Right forelimb (tissue), 1 donor: ENCODE results near the gene CAMSAP1.

ENCODE experiments used
- DNase-seq: peaks from one replicate; pipeline ENCODE4 v3.0.0-alpha.2; 2018

Gene CAMSAP1

DNA sequence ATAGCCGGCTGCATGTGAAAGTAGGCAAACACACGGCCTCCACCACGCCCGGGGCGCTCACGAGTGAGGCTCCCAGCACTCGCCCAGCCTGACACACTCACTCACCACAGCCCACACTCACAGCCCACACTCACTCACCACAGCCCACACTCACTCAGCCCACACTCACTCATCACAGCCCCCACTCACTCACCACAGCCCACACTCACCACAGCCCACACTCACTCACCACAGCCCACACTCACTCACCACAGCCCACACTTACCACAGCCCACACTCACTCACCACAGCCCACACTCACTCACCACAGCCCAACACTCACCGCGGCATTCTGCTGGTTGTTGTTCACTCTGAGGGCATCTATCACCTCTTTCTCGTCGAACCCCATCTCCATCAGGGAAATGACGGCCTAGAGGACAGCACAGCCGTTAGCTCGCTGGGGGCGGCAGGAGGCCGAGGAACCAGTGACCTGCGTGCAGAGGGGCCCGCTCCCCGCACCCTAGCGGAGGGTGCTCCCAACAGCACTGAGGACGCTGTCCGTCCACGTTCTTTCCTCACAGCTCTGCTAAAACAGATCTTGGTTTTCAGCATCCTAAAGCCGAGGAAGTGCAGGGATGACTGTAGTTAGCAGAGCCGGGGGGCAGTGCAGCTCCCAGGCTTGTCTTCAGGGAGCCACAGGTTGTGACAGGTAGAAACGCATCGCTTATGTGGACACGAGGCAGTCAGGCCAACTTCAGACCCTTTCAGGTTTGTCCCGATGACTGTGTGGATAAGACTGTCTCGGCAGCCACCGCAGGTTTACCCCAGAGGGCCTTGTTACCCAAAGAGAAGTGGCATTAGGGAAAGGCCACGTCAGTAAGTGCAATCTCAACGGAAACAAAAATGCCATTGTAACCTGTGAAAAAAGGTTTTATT, 32.3 kb upstream of the CAMSAP1 start:
- no peak for DNase-seq

DNA sequence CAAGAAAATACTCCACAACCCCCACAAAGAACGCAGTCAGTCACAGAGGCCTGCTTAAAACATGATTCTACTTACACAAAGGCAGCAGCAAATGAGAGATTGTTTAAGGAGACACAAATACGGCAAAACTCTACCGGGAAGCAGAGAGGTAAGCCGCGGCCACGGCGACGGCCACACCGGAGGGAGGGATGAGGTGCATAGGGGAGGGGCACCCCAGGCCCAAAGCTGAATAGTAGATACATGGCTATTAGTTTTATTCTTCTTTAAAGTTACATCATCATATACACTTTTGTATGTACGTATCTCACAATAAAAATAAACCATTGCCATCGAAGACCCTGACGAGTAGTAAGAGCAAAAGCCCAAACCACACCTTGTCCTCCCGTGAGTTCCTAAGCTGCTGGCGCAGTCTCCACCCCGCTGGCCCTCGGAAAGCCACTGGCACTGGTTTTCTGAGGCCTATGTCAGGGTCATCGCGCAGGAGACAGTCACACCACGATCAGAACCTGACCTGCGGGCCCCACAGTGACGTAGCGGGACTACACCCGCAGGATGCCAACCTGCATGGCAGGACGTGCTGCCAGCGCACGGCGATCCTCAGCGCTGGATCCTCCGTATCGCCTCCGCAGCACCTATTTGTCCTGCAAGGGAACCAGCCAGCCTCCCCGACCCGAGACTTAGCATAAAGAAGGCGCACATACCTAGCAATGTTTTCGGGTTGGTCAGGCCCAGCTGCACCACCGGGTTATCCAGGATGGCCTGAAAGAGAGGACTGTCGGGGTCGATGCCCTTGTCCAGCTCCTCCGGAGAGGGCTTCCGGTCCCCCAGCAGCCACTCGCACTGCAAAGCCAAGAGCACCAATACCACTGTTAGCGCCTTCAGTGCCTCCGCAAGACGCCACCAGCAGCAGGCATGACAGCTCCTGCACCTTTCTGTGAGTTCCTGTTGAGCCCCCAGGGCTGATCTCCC, 30.5 kb upstream of the CAMSAP1 start:
- DNase-seq = no peak

DNA sequence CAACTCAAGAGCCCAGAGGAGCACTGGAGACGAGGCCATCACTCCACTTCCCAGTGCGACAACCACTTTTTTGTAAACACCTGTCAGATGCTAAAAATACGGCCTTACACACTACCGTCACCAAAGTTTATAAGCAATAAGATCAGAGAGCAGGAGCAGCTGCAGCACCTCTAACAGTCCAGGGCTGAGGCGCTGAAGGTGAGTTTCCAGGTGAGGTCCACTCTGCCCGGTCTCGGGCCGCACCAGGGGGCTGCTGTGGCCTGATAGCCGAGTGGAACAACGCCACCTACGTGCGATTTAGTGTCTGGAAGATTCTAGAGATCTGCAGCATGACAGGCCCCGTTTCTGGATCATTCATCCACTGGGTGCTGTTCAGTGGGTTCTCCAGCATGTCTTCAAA, 25.8 kb upstream of the CAMSAP1 start:
- DNase-seq = no peak

DNA sequence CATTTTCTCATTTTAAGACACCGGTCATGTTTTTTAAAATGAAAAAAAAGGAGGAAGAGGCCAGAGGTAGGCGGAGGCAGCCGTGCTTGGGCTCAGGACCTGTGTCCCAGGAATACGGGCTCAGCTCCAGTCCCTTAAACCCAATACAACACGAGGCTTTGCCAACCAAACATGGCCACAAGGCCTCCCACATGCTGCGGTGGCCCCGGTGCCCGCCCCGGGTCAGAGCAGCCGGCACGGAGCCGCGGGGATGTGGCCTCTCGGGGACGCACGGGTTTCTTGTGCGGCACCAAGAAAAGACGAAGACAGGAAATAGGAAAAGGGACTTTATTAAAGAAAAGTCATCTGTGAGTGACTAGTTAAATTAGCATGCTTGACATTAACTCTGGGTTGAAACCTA, 25.3 kb upstream of the CAMSAP1 start:
- no peak for DNase-seq

DNA sequence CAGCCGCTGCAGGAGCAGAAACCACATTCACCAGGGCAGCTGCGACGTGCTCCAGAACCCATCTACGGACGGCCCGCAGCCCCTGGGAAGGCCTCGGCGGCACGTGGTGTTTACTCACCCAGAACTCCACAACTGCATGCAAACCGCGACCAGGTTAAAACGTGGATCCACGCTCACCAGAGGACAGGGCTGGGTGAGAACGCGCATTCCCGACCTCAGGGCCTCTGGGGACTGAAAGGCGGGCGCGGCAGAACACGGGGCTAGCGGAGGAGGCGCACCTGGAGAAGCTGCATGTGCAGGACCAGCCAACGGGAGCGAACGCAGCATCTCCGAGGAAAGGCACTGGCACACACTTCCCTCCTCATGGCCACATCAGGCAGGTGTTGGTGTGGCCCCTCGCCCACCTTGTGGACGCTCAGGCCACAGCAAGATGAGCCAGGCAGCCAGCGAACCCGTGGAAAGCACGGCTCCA, 24.0 kb upstream of the CAMSAP1 start:
- DNase-seq = no peak

DNA sequence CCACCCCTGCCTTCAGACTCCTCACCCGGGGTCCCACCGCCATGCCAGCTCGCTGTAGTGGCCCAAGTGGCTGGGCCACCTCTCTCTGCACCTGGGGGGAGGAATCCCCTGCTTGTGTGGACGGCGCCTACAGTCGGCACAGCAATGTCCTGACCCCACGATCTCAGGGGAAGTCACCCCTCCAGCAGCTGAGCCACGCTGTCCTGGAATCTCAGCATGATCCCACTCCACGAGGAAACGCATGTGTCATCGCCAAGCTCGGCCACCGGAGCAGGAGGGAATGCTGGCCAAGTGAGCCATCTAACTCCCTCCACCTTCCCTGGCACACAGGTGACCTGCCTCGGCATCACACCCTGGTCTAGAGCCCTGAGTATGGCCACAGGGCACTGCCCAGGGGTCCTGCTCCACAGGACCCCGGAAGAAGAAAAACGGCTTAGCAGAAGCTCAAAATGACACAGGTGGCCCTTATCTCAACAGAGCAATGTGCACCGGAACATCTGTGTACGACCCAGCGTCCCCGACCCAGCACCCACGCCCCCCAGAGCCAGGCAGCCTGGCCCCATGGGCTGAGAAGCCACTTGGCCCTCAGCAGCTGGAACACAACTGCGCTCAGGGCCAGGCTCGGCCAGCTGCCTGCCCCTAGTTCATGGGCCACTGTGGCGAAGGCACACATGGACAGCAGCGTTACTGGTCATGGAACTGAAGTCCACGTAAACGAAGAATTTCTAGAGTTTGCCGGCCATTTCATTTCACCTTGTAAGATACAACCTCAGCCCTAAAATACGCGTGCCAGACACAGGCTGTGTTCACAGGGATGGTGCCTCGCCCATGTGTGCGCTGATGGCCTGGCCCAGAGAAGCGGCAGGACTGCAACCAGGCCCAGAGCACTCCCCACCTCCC, 23.4 kb upstream of the CAMSAP1 start:
- no peak for DNase-seq

DNA sequence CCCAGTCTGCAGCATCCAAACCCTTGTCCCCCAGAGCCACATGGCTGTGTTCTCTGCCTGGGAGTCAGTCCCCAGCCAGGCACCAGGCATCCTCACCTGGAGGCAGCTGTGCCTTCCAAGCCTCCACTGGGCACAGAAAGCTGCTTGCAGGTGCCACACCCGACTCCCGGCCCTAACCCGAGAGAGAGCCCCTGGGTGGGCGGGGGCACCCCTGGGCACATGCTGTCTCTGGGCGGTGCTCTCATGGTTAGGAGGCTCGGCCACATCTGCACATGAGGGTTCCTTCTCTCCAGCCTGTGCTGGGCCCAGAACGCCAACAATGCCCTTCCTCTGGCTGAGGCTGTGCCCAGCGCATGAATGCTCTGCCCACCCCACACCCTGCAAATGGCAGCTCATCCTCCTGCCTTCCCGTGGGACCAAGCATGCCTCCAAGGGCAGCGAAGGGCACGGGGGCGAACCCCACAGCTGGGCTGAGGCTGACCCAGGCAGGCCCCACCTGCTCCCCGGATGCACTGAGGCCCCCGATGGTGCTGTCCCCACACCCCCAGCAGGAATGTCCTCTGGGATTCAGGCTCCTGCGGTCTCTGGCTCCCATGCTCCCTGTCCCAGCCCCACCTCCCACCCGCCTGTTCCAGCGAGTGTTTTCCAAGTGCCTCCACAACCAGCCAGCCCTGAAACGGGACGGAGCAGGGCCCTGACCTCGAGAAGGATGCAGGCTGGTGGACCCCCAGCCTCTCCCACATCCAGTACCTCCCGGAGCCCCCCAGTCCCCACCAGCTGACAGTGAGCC, 22.5 kb upstream of the CAMSAP1 start:
- no peak for DNase-seq

DNA sequence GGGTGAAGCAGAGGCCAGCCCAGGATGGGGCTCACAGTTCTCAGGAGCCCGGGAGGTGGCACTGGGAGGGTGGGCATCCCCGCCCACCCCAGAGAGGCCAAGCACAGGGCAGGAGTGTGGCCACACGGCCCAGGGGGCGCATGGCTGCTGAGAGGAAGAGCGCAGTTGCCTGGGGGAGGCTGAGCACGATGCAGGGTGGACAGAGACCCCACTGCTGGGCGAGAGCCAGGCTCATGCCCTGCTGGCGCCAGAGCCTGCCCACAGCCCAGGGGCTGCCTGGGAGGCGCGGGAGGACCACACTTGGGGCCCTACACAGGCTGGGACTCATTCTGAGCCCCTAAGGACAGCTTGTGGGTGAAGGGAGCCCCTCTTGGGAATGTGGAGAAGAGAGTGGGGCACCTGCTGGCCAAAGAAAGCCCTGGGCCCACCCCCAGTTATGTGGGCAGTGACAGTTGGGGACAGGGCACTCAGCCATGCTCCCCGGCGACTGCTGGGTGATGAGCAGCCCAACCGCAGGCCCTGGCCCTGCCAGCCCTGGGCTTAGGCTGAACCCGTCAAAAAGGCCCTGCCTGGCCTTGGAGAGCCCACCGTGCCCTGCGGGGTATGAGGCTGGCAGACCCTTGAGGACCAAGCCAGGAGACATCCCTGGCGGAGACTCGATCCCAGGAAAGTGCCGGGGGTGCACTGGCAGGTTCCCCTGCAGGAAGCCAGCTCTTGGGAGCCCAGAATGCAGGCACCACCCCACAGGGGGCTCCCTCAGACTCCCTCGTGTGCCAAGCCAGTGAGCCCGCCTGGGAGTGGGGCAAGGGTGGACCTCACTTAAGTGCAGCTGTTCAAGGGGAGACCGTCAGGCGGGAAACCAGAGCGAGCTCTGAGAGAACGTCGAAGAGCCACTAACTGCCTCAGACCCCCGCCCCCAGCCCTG, 21.6 kb upstream of the CAMSAP1 start:
- no peak for DNase-seq

DNA sequence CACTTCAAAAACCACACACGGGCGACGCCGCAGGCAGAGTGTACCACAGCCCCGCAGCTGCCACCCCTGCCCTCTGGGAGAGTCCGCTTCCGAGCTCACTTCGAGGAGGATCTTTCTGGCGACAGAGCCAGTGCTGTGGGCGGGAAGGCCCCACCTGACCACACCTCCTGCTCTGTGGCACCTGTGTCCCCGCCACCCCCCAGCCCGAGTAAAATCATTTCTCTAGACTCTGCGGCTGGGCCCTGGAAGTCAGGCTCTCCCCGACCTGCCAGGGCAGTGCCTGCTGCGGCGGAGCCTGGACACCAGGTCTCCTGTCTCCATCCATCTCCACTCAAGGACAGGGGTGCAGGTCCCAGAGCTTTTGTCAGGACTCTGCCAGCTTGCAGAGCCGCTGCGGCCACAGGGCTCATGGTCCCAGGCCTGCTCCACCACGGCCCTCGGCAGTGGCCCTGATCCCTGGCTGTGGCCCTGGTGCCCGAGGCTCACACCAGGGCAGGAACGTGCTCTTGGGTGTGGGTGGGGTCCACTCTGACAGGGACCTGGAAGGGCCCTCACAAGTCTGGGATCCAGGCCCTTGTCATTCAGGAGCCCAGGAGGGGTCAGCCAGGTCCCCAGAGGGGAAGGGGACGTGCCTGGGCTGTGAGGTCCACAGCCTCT, 20.9 kb upstream of the CAMSAP1 start:
- no peak for DNase-seq

DNA sequence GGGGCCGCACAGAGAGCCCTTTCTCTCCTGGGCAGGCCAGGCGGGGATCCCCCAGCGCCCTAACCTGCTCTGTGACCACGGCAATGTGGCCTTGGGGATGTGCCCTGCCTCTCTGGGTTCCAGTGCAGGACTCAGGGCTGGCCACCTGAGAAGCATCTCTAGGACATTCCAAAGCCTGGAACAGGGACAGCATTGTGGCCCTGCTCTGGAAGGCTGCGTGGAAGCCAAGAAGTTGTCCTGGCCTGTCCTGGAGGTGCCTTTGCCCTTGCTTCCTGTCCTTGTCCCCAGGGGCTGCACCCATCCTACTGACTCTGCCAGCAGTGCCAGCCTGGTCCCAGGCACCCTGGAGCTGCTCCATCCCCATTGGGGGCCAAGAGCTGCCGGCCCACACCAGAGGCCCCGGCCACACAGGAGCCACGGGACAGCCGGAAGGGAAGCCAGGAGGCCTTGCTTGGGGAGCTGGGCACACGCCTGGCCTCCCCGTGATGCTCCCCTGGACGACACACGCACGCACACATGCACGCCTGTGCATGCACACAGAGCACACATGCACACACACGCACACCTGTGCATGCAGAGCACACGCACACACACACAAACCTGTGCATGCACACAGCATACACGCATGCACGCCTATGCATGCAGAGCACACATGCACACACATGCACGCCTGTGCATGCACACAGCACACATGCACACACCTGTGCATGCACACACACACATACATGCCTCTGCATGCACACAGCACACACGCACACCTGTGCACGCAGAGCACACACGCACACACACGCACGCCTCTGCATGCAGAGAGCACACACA, 20.1 kb upstream of the CAMSAP1 start:
- DNase-seq = no peak

DNA sequence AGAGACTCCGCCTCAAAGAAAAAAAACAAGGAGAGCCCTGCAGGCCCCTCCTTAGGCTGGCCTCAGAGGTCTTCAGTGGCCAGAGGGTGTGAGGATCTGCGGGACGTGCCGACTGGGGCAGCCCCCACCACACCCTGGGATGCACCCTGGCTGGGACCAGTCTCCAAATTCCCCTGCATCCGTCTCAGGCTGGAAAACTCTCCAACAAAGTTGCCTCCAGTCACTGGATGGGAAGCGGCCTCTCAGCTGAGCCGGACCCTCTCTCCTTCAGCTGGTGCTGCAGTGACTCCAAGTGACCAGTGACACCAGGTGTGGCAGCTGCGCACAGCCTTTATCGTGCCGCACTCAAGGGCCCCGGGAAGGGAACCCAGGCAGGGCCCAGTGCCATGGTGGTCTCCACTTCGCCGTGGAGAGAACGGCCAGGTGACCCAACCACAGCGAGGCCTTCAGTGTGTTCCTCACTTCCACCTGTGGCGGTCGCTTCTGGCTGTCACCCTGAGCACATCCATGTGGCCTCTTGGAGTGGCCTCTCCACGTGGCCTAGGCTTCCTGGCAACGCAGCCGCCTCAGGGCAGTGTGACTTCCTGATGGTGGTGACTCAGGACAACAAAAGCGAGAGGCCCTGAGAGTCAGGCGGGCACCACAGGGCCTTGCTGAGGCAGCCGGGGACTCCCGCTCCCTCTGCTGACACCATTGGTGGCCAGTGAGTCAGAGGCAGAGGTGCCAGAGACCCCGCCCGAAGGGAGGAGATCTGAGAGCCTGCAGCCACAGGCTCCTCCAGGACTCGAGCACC, 19.3 kb upstream of the CAMSAP1 start:
- DNase-seq = no peak

DNA sequence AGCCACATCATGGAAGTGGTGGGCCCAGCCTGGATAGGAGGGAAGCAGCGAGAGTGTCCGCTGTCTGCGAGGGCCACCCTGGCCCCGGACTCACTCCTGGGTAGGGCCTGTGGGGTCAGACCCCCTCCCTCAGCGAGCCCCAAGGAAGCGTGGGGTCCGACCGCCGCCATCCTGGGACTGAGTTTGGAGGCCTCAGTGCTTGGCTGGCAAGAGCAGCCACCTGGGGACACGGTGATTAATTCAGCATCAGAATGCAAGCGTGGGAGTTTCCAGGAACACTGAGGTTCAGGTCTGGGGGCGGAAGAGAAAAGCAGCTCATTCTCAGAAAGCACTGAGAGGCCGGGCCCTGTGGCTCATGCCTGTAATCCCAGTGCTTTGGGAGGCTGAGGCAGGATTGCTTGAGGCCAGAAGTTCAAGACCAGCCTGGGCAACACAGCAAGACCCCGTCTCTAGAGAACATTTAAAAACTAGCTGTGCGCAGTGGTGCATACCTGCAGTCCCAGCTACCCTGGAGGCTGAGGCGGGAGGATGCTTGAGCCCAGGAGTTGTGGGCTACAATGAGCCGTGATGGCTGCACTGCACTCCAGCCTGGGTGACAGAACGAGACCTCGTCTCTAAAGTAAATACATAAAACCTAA, 18.3 kb upstream of the CAMSAP1 start:
- no peak for DNase-seq

DNA sequence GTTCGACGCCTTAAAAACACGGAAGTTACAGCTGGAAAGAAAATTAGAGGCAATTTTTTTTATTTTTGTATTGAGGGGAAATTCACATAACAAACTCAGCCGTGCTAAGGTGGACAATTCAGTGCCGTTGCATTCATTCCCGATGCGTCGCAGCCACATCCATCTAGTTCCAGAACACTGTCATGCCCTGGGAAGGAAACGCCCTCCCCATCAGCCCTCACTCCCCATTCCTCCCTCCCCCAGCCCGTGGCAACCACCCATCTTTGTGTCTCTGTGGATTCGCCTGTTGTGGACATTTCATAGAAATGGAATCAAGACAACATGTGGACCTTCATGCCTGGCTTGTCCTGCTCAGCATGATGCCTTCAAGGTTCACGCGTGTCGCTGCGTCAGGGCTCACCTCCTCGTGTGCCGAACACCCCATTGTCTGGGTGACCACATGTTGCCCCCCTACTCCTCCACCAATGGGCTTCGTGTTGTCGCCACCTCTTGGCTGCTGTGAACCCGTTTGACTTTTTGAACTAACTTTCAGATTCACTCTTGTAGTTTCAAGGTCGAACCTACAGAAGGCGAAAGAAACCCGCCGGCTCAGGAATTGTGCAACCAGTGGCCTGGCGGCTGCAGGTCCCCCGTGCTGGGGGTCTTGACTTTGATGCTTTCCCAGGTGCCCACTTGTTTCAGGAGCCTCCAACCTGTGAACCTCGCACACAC, 17.4 kb upstream of the CAMSAP1 start:
- no peak for DNase-seq

DNA sequence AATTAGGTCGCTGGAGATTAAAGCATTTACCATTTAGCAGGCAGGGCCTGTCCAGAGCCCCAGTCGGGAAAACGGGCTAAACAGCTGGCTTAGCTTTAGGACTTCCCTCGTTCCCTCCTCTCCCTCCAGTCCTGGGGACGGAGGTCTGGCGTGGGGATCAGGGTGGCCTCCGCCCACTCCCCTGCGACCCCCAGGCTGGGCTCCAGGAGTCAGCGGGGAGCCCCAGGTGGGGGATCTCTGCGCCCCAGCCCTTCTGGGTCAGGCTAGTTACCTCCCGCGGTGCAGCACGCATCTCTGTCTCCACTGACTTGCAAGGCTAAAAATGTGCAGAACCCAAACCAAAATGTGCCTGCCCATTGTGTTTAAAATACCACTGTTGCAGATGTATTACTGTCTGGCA, 16.2 kb upstream of the CAMSAP1 start:
- no peak for DNase-seq

DNA sequence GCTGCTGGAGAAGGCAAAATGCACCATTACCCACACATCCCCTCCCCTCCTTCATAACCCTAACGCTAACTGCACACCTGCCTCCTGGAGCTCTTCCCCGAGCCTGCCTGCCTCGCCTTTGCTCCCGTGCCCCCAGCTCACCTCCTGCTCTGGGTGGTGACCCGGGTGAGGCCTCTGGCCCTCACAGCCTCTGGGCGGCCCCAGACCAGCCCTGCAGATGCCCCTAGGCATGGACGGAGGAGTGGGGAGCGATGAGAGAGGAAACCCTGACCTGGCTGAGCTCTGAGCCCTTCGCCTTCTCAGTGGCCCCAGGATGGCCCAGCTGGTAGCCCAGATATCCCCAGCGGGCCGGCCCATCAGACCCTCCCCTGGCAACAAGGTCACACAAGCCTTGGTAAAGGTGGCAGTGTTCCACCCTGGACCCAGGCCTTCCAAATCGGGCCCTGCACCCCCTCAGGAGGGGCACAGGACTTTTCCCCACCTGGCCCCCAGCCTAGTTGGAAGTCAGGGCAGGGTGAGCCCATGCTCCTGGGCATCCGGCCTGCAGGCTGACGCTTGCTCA, 14.5 kb upstream of the CAMSAP1 start:
- DNase-seq = no peak

DNA sequence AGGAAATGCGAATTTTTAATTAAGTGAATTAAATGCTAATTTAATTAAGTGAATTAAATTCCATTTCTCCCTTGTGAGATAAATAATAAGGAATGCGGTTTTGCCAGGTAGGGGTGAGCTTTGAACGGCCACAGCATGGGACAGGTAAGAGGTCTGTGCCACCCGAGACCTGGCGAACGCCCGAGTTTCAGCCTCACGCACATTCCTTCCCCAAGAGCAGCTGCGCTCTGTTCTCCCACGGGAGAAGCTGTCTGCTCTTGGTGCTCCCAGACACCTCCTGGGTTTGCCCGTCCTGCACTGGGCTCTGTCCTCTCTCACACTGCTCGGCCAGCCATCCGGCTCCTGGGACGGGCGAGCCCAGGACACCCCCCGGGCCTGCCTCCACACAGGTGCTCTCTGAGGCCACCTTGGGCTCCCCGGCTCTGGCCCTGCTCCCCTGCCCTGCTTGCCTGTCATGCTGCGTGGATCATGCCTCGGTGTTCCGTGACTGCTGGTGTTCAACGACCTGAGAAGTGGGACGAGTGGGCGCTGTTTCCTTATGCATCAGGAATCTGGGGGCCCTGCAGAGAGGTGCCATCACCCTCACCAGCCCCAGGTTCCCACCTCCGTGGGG, 13.7 kb upstream of the CAMSAP1 start:
- no peak for DNase-seq
